Measurements from ENCODE around the gene HHEX.
"Not testable (repeated sequence)": the region's sequence is repeated elsewhere in the genome, so short reads cannot be mapped to it uniquely, and the experiment has no call there.

HHEX gene

GRCh38 chr10:92689663-92690210 lies at the start of gene HHEX:
HHEX (plus strand) TSS chr10:92689955; CDS start chr10:92689987, 32 bp downstream.
- DNase-seq, result peak; percentile 49

GRCh38 chr10:92640107-92640506 lies 49.6 kb upstream of the HHEX start:
- DNase-seq, result no peak

- DNase-seq, result no peak
These were observed 48.3 kb upstream of the HHEX start for GRCh38 chr10:92641492-92641891.

GRCh38 chr10:92644921-92645320 lies 44.8 kb upstream of the HHEX start:
- no peak for DNase-seq

- DNase-seq, result not testable (repeated sequence)
These were observed 38.9 kb upstream of the HHEX start for GRCh38 chr10:92650864-92651263.

- DNase-seq, result no peak
These were observed 34.3 kb upstream of the HHEX start for GRCh38 chr10:92655426-92655825.

GRCh38 chr10:92656266-92656961 lies 33.3 kb upstream of the HHEX start:
- no peak for DNase-seq

GRCh38 chr10:92657024-92657423 lies 32.7 kb upstream of the HHEX start:
- DNase-seq, result no peak

- DNase-seq, result no peak
These were observed 26.9 kb upstream of the HHEX start for GRCh38 chr10:92662848-92663247.

GRCh38 chr10:92664322-92664721 lies 25.4 kb upstream of the HHEX start:
- no peak for DNase-seq

GRCh38 chr10:92667078-92667477 lies 22.7 kb upstream of the HHEX start:
- DNase-seq, result no peak

- no peak for DNase-seq
These were observed 12.0 kb upstream of the HHEX start for GRCh38 chr10:92677708-92678107.

- no peak for DNase-seq
These were observed 11.5 kb upstream of the HHEX start for GRCh38 chr10:92678206-92678605.

GRCh38 chr10:92681306-92681834 lies 8.4 kb upstream of the HHEX start:
- DNase-seq, result no peak

- DNase-seq, result no peak
These were observed 1.2 kb upstream of the HHEX start for GRCh38 chr10:92688573-92688926.

- DNase-seq, result peak; percentile 16
These were observed 660 bp upstream of the HHEX start for GRCh38 chr10:92688927-92689662.

GRCh38 chr10:92690211-92690914 lies 608 bp downstream of the HHEX start:
- no peak for DNase-seq

- no peak for DNase-seq
These were observed 1.3 kb downstream of the HHEX start for GRCh38 chr10:92690915-92691590.

GRCh38 chr10:92691591-92692079 lies 1.9 kb downstream of the HHEX start:
- DNase-seq, result no peak

GRCh38 chr10:92692080-92692671 lies 2.4 kb downstream of the HHEX start:
- DNase-seq, result no peak

- DNase-seq, result no peak
These were observed 3.2 kb downstream of the HHEX start for GRCh38 chr10:92692697-92693533.
